Cerebellar cortex (tissue), 1 donor: ENCODE results near the gene ZNF416.

Experiments used
- DNase-seq: peaks from one replicate; pipeline ENCODE4 v3.0.0-alpha.2; 2015; ENCODE audit warnings: low spot score

ZNF416 gene

GRCh38 chr19:57578487-57579205 lies at the start of gene ZNF416:
ZNF416 (minus strand) TSS chr19:57578911; CDS start chr19:57578704, 207 bp downstream.
- peak; percentile 100 for DNase-seq

GRCh38 chr19:57623091-57623490 lies 44.4 kb upstream of the ZNF416 start:
- no peak for DNase-seq

- DNase-seq = no peak
Measured at GRCh38 chr19:57620673-57621348, 42.1 kb upstream of the ZNF416 start.

- no peak for DNase-seq
Measured at GRCh38 chr19:57615346-57615745, 36.6 kb upstream of the ZNF416 start.

- peak; percentile 95 for DNase-seq
Measured at GRCh38 chr19:57613941-57614743, 35.4 kb upstream of the ZNF416 start, which contains the start of gene ZNF134. ZNF134 (plus strand) TSS chr19:57614242; CDS start chr19:57619469, 5,227 bp downstream.

- no peak for DNase-seq
Measured at GRCh38 chr19:57611113-57611512, 32.4 kb upstream of the ZNF416 start.

- no peak for DNase-seq
Measured at GRCh38 chr19:57606931-57607330, 28.2 kb upstream of the ZNF416 start.

GRCh38 chr19:57599761-57600383 lies 21.2 kb upstream of the ZNF416 start, which contains the start of gene ZNF530:
ZNF530 (plus strand) TSS chr19:57599885; CDS start chr19:57604346, 4,461 bp downstream.
- DNase-seq = peak; percentile 96

- no peak for DNase-seq
Measured at GRCh38 chr19:57599377-57599760, 20.7 kb upstream of the ZNF416 start.

GRCh38 chr19:57587529-57587928 lies 8.8 kb upstream of the ZNF416 start:
- no peak for DNase-seq

GRCh38 chr19:57583521-57584416 lies 5.1 kb upstream of the ZNF416 start, which contains the start of gene ZIK1:
ZIK1 (plus strand) TSS chr19:57584145; CDS start chr19:57584357, 212 bp downstream.
- DNase-seq = peak; percentile 98

GRCh38 chr19:57583104-57583520 lies 4.4 kb upstream of the ZNF416 start:
- no peak for DNase-seq

GRCh38 chr19:57576661-57577060 lies 2.0 kb downstream of the ZNF416 start:
- DNase-seq = no peak

GRCh38 chr19:57572415-57572947 lies 6.2 kb downstream of the ZNF416 start:
- no peak for DNase-seq

- no peak for DNase-seq
Measured at GRCh38 chr19:57570707-57571106, 8.0 kb downstream of the ZNF416 start.

- no peak for DNase-seq
Measured at GRCh38 chr19:57566396-57567265, 12.1 kb downstream of the ZNF416 start.

- DNase-seq = no peak
Measured at GRCh38 chr19:57563547-57563946, 15.2 kb downstream of the ZNF416 start.

GRCh38 chr19:57560049-57560491 lies 18.6 kb downstream of the ZNF416 start:
- DNase-seq = no peak

GRCh38 chr19:57559404-57560025 lies 19.2 kb downstream of the ZNF416 start, which contains the start of gene ZNF550:
ZNF550 (minus strand) TSS chr19:57559863; CDS start chr19:57559682, 181 bp downstream.
- peak; percentile 92 for DNase-seq
